ENCODE results near the gene MAFG. TPM values are rescaled to one million over a fixed set of nuclear protein-coding genes. Genes with fewer than 3 reads are reported as not detected.

The MAFG gene
- total and polyA plus RNA-seq, 2 of the 13 experiments (the other 11 are each of a cell fraction or from before 2014, with no cell fraction given), result 14.5 to 20.0 TPM

DNA sequence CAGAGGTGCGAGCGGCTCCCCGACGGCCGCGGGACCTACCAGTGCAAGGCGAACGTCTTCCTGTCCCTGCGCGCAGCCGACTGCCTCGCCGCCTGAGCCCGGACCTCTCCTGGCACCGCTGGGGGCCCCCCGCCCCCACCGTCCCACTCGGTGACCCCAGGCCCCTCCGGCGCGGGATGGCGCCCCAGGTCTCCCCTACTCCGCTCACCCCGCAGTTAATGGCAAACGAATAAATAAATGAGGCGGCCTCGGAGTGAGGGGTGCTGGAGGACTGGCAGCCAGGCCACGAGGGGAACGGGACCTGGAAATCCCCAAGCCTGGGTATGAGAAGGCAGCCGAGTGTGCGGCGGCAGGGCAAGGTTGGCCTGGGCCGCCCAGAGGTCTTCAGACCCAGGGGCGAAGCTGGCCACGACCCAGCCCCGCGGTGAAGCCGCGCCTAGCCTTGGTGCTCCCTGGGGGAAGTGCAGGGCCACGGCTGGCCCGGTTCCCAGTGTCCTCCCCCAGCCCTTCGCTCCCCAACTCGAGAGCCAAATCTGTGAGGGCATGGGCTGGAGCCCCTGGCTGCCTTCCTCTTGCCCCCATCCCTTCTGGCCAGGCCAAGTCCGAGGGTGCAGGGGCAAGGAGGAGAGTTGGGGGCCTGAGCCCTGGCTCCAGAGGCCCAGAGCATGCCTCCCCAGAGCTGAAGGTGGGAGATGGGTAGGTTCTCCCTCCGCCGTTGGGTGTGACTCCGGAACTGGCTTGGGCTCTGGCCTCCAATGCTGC, 24.7 kb downstream of the MAFG start (continued):
- TF ChIP-seq ARID3A (IDR thresholded peaks at IDR 0.05; ENCODE audit: low read depth, low read length) (no peak), HNRNPL (IDR thresholded peaks at IDR 0.05; ENCODE audit: low read depth, low read length) (peak; percentile 74; the same call in 1 of the 2 replicates), LCORL (IDR thresholded peaks at IDR 0.05) (no peak), LCORL (CRISPR knock-in tag; IDR thresholded peaks at IDR 0.05) (peak; percentile 69; the same call in 1 of the 2 replicates), ZSCAN21 (CRISPR knock-in tag; IDR thresholded peaks at IDR 0.05; ENCODE audit: borderline replicate concordance) (0 out of 2 replicates have a peak, but pooled peaks have one; percentile 42), ZNF451 (CRISPR knock-in tag; IDR thresholded peaks at IDR 0.05) (0 out of 2 replicates have a peak, but pooled peaks have one; percentile 14), PRPF4 (IDR thresholded peaks at IDR 0.05; ENCODE audit: low read depth, low read length, poor library complexity, severe bottlenecking) (no peak), GABPB1 (CRISPR knock-in tag; IDR thresholded peaks at IDR 0.05) (peak; percentile 59; the same call in 1 of the 2 replicates)
- TF ChIP-seq, protein P1, sequence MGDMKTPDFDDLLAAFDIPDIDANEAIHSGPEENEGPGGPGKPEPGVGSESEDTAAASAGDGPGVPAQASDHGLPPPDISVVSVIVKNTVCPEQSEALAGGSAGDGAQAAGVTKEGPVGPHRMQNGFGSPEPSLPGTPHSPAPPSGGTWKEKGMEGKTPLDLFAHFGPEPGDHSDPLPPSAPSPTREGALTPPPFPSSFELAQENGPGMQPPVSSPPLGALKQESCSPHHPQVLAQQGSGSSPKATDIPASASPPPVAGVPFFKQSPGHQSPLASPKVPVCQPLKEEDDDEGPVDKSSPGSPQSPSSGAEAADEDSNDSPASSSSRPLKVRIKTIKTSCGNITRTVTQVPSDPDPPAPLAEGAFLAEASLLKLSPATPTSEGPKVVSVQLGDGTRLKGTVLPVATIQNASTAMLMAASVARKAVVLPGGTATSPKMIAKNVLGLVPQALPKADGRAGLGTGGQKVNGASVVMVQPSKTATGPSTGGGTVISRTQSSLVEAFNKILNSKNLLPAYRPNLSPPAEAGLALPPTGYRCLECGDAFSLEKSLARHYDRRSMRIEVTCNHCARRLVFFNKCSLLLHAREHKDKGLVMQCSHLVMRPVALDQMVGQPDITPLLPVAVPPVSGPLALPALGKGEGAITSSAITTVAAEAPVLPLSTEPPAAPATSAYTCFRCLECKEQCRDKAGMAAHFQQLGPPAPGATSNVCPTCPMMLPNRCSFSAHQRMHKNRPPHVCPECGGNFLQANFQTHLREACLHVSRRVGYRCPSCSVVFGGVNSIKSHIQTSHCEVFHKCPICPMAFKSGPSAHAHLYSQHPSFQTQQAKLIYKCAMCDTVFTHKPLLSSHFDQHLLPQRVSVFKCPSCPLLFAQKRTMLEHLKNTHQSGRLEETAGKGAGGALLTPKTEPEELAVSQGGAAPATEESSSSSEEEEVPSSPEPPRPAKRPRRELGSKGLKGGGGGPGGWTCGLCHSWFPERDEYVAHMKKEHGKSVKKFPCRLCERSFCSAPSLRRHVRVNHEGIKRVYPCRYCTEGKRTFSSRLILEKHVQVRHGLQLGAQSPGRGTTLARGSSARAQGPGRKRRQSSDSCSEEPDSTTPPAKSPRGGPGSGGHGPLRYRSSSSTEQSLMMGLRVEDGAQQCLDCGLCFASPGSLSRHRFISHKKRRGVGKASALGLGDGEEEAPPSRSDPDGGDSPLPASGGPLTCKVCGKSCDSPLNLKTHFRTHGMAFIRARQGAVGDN (CRISPR knock-in tag; IDR thresholded peaks at IDR 0.05), result peak; percentile 49

Data from HepG2 (cell line).